ENCODE measurements around the gene VWA8. TPM values are rescaled to one million over a fixed set of nuclear protein-coding genes. Genes with fewer than 3 reads are reported as not detected.
"Not testable (repeated sequence)": the region's sequence is repeated elsewhere in the genome, so short reads cannot be mapped to it uniquely, and the experiment has no call there.

VWA8 gene
- total and polyA plus RNA-seq, 10 donors, result 2.7 to 33.6 (median 18.3) TPM

DNA sequence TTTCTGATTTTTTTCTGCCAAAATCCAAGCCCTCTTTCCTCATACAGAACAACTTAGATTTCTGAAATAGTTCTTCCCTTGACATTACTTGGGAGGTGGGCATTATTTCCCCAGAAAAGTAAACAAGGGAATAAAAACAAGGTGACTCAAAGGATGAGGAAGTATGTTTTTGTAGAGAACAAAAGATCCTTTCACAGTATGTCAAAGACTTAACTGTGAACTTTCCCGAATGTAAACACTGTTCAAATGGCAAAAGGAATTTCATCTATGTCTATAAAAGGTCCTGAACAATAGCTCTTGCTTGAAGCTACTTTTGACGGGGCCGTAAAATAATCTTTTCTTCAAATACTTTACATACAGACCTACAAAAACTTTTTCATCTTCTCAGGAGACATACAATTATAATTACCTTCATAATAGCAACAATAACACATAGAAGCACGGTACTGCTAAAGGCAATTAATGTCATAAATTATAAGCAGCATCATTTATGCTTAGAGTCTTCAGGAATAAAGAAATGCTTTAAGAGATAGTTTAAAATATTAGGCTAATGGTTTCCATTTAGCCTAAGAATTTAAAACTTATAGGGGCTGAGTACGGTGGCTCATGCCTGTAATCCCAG is 312.5 kb downstream of the VWA8 start:
- no peaks in the 10 kb centered on the region for H3K27me3 ChIP-seq (replicated peaks in 1 of 7)
- peaks cover 0 to 19% (median 0%) of the 10 kb centered on the region in 6 donors for H3K4me1 ChIP-seq
- intact Hi-C loops (cut with DNase I; ENCODE audit: low total_unique reads), result no loop called here
- WGBS, 5 donors, result 86 to 93% (median 88%) methylated on average over 5 of the region's 5 CpGs
- no peak for DNase-seq
- H3K4me3 ChIP-seq, result no peak overlapping the region
- no peaks in the 10 kb centered on the region for H3K36me3 ChIP-seq
- TF ChIP-seq, protein P1, sequence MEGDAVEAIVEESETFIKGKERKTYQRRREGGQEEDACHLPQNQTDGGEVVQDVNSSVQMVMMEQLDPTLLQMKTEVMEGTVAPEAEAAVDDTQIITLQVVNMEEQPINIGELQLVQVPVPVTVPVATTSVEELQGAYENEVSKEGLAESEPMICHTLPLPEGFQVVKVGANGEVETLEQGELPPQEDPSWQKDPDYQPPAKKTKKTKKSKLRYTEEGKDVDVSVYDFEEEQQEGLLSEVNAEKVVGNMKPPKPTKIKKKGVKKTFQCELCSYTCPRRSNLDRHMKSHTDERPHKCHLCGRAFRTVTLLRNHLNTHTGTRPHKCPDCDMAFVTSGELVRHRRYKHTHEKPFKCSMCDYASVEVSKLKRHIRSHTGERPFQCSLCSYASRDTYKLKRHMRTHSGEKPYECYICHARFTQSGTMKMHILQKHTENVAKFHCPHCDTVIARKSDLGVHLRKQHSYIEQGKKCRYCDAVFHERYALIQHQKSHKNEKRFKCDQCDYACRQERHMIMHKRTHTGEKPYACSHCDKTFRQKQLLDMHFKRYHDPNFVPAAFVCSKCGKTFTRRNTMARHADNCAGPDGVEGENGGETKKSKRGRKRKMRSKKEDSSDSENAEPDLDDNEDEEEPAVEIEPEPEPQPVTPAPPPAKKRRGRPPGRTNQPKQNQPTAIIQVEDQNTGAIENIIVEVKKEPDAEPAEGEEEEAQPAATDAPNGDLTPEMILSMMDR (IDR thresholded peaks at IDR 0.05 in 8 of 11, conservative IDR thresholded peaks at IDR 0.05 in 3 of 11), result no peak
- TF ChIP-seq POLR2A (IDR thresholded peaks at IDR 0.05) (no peak), POLR2AphosphoS5 (IDR thresholded peaks at IDR 0.05) (no peak)
- no peaks in the 10 kb centered on the region for H3K9me3 ChIP-seq
- H3K27ac ChIP-seq, result no peak overlapping the region

DNA sequence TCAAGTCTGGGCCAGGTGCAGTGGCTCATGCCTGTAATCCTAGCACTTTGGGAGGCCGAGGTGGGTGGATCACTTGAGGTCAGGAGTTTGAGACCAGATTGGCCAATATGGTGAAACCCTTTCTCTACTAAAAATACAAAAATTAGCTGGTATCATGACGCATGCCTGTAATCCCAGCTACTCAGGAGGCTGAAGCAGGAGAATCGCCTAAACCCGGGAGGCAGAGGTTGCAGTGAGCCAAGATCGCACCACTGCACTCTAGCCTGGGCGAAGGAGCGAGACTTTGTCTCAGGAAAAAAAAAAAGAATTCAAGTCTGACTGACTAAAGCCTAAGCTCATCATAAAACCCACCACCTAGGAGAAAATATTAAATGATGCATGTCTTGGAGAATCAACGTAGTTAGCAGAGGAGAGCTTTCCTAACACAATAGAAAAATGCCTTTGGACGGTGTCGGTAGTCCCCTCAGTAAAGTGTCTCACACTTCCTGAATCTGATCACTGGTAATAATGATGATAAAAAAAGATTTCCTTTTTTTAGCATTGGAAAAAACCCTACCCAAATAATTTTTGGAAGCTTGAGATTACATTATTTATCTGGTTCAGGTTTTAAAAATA is 313.1 kb downstream of the VWA8 start:
- 88 to 93% (median 90%) methylated on average over 10 of the region's 10 CpGs for WGBS, 5 donors
- intact Hi-C loops (cut with DNase I; ENCODE audit: low total_unique reads); H3K36me3 ChIP-seq; H3K27ac ChIP-seq; DNase-seq; H3K9me3 ChIP-seq; H3K27me3 ChIP-seq (replicated peaks in 1 of 7); H3K4me3 ChIP-seq: not testable (repeated sequence)
- H3K4me1 ChIP-seq, result peaks cover 0 to 18% (median 0%) of the 10 kb centered on the region in 6 donors

DNA sequence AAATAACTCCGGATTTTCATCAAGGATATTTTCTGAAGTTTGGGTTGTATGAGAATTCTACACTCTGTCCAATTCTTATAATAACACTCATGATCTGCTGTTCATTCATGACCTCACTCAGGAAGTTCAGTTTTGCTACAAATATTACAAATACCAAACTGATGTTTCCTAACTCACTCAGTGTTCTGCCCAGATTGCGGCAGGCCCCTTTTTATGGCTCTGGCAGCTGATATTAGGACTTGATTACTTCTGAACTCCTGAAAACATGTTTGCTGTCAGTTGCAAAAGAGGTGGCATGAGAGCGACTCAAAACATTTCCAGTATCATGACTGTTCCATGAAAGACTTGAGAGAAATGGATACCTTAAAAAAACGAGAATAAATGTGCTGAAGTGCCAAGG is 315.6 kb downstream of the VWA8 start:
- Histone ChIP-seq H3K4me1 (peaks cover 0 to 6% (median 0%) of the 10 kb centered on the region in 6 donors), H3K27ac (peak overlapping the region in 4 of 8 donors; percentile 44 to 52 (median 52)), H3K27me3 (replicated peaks in 1 of 7) (no peaks in the 10 kb centered on the region), H3K4me3 (no peak overlapping the region), H3K36me3 (no peaks in the 10 kb centered on the region), H3K9me3 (no peaks in the 10 kb centered on the region)
- TF ChIP-seq POLR2A (IDR thresholded peaks at IDR 0.05), result no peak
- peak in 1 of 3 donors; percentile 25 for TF ChIP-seq POLR2AphosphoS5 (IDR thresholded peaks at IDR 0.05)
- TF ChIP-seq, protein P1 (IDR thresholded peaks at IDR 0.05 in 8 of 11, conservative IDR thresholded peaks at IDR 0.05 in 3 of 11), result no peak
- 59 to 78% (median 64%) methylated on average over 4 of the region's 4 CpGs for WGBS, 5 donors
- DNase-seq, result no peak
- intact Hi-C loops (cut with DNase I; ENCODE audit: low total_unique reads), result no loop called here

DNA sequence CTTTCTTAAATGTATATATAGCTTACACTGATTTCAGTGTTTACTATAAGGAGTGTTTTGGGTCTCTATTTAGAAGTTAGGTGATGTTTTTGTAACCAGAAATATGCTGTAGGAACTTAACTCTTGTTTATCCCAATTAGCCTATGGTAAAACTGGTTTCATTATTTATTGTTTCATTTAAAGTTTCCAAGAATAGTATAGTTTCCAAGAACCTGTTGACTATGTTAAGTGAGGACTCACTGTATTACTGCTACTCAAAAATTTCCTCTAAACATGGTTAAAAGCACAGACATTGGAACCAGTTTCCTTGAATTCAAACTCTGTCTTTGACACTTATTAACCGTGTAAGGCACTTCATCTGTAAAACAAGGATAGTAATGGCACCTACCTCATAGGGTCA is 316.2 kb downstream of the VWA8 start:
- H3K36me3 ChIP-seq, result no peaks in the 10 kb centered on the region
- no peaks in the 10 kb centered on the region for H3K27me3 ChIP-seq (replicated peaks in 1 of 7)
- WGBS, 5 donors, result 65 to 86% (median 77%) methylated on average over 1 of the region's 1 CpG
- peak overlapping the region in 4 of 8 donors; percentile 21 to 52 (median 52) for H3K27ac ChIP-seq
- no peaks in the 10 kb centered on the region for H3K9me3 ChIP-seq
- H3K4me3 ChIP-seq, result no peak overlapping the region
- intact Hi-C loops (cut with DNase I; ENCODE audit: low total_unique reads), result no loop called here
- DNase-seq, result no peak
- peaks cover 0 to 6% (median 0%) of the 10 kb centered on the region in 6 donors for H3K4me1 ChIP-seq
- TF ChIP-seq POLR2AphosphoS5 (IDR thresholded peaks at IDR 0.05), result no peak
- TF ChIP-seq POLR2A (IDR thresholded peaks at IDR 0.05), result no peak
- TF ChIP-seq, protein P1 (IDR thresholded peaks at IDR 0.05 in 8 of 11, conservative IDR thresholded peaks at IDR 0.05 in 3 of 11), result no peak
